Measurements from ENCODE around the gene MSI2. TPM values are rescaled to one million over a fixed set of nuclear protein-coding genes. Genes with fewer than 3 reads are reported as not detected.

The MSI2 gene
- total RNA-seq, 2 donors from 2014 or later, result 53.1 to 74.0 TPM

- Histone ChIP-seq H3K4me3 (no peak overlapping the region), H3K9me3 (no peaks in the 10 kb centered on the region), H3K27ac (no peak overlapping the region), H3K4me1 (replicated peaks) (no peaks in the 10 kb centered on the region), H3K36me3 (no peaks in the 10 kb centered on the region), H3K27me3 (replicated peaks; ENCODE audit: insufficient read depth) (no peaks in the 10 kb centered on the region)
- no peak for DNase-seq (ENCODE audit: low spot score)
- TF ChIP-seq POLR2A (IDR thresholded peaks at IDR 0.05) (no peak), CTCF (IDR thresholded peaks at IDR 0.05) (no peak)
- intact Hi-C loops (cut with DNase I), result loop anchor here (10.0 kb wide), 1 partner anchor 156 kb away; no protein-coding TSS in a partner anchor
Measured at GRCh38 chr17:57678393-57678792, 422.1 kb downstream of the MSI2 start.

DNA sequence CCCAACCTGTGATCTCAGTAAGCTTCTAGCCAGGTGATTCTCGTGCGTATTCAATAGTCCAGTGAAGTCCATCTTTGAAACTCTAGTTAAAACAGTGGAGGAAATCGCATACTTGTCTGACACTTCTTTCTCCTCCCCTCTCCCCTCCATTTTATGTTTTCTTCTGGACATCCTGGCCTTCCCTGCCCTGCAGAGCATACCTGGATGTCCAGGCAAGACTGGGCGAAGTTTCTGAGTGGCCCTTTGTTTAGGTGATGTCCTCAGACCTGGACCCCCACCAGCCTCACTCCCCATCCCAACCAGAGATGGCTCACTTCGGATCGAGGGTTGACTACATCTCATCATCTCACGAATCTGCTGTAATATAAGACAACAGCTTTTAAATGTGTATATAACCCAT, 423.0 kb downstream of the MSI2 start:
- Histone ChIP-seq H3K27ac (no peak overlapping the region), H3K27me3 (replicated peaks; ENCODE audit: insufficient read depth) (no peaks in the 10 kb centered on the region), H3K4me1 (replicated peaks) (no peaks in the 10 kb centered on the region), H3K4me3 (no peak overlapping the region), H3K36me3 (no peaks in the 10 kb centered on the region), H3K9me3 (no peaks in the 10 kb centered on the region)
- TF ChIP-seq POLR2A (IDR thresholded peaks at IDR 0.05) (no peak), POLR2AphosphoS5 (IDR thresholded peaks at IDR 0.05) (no peak), CTCF (IDR thresholded peaks at IDR 0.05) (no peak)
- 80% methylated on average over 7 of the region's 7 CpGs for WGBS
- intact Hi-C loops (cut with DNase I), result loop anchor here (10.0 kb wide), 1 partner anchor 155 kb away; no protein-coding TSS in a partner anchor
- no peak for DNase-seq (ENCODE audit: low spot score)

DNA sequence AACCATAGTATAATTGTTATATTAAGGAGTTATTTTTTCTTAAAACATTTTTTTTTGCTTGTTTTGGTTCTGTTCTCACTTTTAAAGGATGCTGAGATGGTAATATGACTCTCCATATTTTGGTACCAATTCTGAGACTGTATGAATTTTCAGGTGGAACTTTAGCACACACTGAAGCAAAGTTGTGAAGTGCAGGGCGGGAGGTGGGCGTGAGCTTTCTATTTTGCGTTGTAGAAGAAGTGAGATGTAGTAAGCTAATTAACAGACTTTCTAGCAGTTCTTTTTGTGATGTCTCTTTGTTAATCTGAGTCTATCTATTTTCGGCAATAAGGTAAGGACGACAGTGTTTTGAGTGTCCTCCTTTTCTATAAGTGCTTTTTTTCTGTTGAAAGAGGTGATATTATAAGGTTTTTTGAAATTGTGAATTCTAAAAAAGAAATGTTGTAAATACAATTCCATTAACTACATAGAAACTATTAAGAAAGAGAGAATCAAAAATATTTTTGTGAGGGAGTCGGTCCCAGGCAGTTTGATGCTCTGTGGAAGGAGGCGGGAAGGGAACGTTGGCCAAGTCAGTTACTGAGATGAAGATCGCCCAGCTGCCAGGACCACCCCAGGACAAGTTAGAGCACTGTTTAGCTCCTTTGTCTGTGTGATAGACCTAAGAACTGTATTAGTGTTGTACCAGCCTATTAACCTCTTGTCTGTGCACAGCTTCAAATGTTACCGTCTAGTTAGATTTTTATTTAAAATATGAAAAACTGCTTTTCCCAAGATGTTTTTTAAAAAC, 423.8 kb downstream of the MSI2 start:
- no peak for DNase-seq (ENCODE audit: low spot score)
- 69% methylated on average over 10 of the region's 10 CpGs for WGBS
- no peaks in the 10 kb centered on the region for H3K4me1 ChIP-seq (replicated peaks)
- no peaks in the 10 kb centered on the region for H3K9me3 ChIP-seq
- intact Hi-C loops (cut with DNase I), result loop anchor here (10.0 kb wide), 1 partner anchor 155 kb away; no protein-coding TSS in a partner anchor
- H3K4me3 ChIP-seq, result no peak overlapping the region
- TF ChIP-seq CTCF (IDR thresholded peaks at IDR 0.05), result no peak
- no peak for TF ChIP-seq POLR2A (IDR thresholded peaks at IDR 0.05)
- TF ChIP-seq POLR2AphosphoS5 (IDR thresholded peaks at IDR 0.05), result no peak
- no peak overlapping the region for H3K27ac ChIP-seq
- H3K27me3 ChIP-seq (replicated peaks; ENCODE audit: insufficient read depth), result no peaks in the 10 kb centered on the region
- H3K36me3 ChIP-seq, result no peaks in the 10 kb centered on the region

GRCh38 chr17:57682701-57683100, 426.4 kb downstream of the MSI2 start:
- no peak for DNase-seq (ENCODE audit: low spot score)
- WGBS, result 98% methylated on average over 16 of the region's 16 CpGs
- intact Hi-C loops (cut with DNase I), result no loop called here

More at GRCh38 chr17:57682701-57683100, 426.4 kb downstream of the MSI2 start:
- Histone ChIP-seq H3K4me1 (replicated peaks) (no peaks in the 10 kb centered on the region), H3K4me3 (no peak overlapping the region), H3K27me3 (replicated peaks; ENCODE audit: insufficient read depth) (no peaks in the 10 kb centered on the region), H3K36me3 (no peaks in the 10 kb centered on the region), H3K9me3 (no peaks in the 10 kb centered on the region), H3K27ac (no peak overlapping the region)
- no peak for TF ChIP-seq POLR2A (IDR thresholded peaks at IDR 0.05)
- TF ChIP-seq CTCF (IDR thresholded peaks at IDR 0.05), result no peak
- no peak for TF ChIP-seq POLR2AphosphoS5 (IDR thresholded peaks at IDR 0.05)
